ENCODE data around the gene EAF2. TPM values are rescaled to one million over a fixed set of nuclear protein-coding genes. Genes with fewer than 3 reads are reported as not detected.

Gene EAF2
- total RNA-seq, 4 donors from 2014 or later = 1.3 to 4.5 (median 1.4) TPM; not detected in 1

DNA sequence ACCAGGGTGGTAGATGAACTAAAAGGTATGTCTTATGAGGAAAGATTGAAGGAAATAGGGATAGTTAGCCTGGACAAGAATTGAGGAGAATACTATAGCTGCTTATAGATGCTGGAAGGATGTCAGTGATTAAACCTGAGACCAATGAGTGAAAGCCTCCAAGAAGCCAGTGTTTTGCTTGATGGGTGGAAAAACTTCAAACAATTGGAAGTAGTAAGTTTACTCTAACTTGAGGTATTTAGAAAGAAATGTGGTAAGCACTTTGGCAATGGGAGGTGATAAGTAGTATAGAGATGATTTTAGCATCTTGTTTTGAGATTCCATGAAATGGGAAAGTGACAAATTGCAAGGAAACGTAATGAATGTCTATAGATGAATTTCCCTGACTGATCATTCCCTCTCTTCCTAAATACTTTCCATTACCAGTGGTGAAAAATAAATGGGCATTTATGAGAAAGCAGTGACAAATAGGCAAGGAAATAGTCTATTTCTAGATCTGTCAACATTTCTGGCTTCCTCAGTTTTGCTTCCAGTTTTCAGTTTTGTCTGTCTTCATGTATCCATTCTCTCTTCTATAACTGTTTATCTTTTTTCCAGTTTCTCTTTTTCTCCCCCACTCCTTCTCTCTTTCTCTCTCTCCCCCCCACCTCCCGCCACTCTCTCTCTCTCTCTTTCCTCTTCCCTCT is 78.4 kb downstream of the EAF2 start:
- DNase-seq (ENCODE audit: low spot score in 2 of 2) = no peak
- intact Hi-C loops (cut with DNase I; ENCODE audit: low total_unique reads) = no loop called here
- TF ChIP-seq, protein P1, sequence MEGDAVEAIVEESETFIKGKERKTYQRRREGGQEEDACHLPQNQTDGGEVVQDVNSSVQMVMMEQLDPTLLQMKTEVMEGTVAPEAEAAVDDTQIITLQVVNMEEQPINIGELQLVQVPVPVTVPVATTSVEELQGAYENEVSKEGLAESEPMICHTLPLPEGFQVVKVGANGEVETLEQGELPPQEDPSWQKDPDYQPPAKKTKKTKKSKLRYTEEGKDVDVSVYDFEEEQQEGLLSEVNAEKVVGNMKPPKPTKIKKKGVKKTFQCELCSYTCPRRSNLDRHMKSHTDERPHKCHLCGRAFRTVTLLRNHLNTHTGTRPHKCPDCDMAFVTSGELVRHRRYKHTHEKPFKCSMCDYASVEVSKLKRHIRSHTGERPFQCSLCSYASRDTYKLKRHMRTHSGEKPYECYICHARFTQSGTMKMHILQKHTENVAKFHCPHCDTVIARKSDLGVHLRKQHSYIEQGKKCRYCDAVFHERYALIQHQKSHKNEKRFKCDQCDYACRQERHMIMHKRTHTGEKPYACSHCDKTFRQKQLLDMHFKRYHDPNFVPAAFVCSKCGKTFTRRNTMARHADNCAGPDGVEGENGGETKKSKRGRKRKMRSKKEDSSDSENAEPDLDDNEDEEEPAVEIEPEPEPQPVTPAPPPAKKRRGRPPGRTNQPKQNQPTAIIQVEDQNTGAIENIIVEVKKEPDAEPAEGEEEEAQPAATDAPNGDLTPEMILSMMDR (IDR thresholded peaks at IDR 0.05) = no peak
- TF ChIP-seq POLR2A (IDR thresholded peaks at IDR 0.05) = no peak
- 82 to 84% methylated on average over 2 of the region's 2 CpGs for WGBS, 2 donors
- no peak overlapping the region for H3K4me3 ChIP-seq (ENCODE audit: low read depth, poor library complexity, severe bottlenecking)

DNA sequence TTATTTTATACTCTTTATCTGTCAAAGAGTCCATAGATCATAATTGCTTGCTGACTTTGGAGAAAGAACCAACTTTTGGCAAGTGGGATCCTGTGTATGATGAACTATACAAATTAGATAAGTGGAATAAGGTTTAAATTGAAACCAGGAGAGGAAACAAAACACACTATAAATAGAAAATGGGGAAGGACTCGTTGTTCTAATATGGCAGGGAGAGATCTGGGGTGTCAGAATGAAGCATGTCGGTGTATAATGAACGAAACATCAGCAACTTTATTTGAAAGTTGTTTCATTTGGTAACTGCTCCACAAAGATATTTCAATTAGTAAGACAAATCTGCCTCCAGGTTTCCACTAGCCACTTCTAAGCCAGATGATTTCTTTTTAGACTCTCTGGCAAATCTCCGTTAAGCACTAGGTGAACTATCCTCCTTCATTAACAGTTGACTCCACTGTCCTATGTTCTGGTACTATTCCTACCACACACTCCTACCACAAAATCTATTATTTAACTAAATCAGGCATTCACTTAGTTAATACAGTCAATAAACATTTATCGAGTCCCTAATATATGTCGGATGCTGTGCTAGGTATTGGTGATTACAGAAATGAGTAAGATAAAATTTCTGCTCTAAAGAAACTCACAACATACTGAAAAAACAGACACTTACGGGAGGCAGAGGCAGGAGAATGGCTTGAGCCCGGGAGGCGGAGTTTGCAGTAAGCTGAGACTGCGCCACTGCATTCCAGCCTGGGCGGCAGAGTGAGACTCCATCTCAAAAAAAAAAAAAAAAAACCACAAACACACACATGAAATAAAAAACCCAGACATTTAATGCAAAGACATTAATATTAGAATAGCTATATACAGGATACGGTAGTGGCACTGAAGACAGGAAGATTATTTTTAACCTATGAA is 79.3 kb downstream of the EAF2 start:
- WGBS, 2 donors = 65 to 70% methylated on average over 12 of the region's 12 CpGs
- intact Hi-C loops (cut with DNase I; ENCODE audit: low total_unique reads) = no loop called here
- H3K4me3 ChIP-seq (ENCODE audit: low read depth, poor library complexity, severe bottlenecking) = no peak overlapping the region
- no peak for TF ChIP-seq POLR2A (IDR thresholded peaks at IDR 0.05)
- TF ChIP-seq, protein P1 (IDR thresholded peaks at IDR 0.05) = no peak
- DNase-seq (ENCODE audit: low spot score in 2 of 2) = no peak

DNA sequence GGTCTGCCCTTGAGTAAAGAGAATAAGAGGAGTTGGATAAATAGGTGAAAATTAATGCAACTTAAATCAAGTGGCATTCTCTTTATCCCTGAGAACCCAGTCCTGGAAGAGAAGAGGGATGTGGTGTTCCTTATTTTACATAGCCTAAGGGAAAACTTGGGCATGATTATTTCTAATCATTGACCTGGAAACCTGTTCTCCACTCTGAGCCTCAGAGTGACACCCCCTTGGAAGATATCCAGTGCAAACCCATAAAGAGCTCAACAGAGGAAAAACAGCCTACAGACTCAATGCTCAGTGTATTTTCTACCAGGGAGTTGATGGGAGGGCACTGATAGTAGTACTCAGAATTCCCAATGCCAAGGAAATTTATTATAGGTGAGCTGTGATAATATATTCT is 81.2 kb downstream of the EAF2 start:
- H3K4me3 ChIP-seq (ENCODE audit: low read depth, poor library complexity, severe bottlenecking) = no peak overlapping the region
- DNase-seq (ENCODE audit: low spot score in 2 of 2) = no peak
- no peak for TF ChIP-seq POLR2A (IDR thresholded peaks at IDR 0.05)
- TF ChIP-seq, protein P1 (IDR thresholded peaks at IDR 0.05) = no peak
- intact Hi-C loops (cut with DNase I; ENCODE audit: low total_unique reads) = no loop called here

DNA sequence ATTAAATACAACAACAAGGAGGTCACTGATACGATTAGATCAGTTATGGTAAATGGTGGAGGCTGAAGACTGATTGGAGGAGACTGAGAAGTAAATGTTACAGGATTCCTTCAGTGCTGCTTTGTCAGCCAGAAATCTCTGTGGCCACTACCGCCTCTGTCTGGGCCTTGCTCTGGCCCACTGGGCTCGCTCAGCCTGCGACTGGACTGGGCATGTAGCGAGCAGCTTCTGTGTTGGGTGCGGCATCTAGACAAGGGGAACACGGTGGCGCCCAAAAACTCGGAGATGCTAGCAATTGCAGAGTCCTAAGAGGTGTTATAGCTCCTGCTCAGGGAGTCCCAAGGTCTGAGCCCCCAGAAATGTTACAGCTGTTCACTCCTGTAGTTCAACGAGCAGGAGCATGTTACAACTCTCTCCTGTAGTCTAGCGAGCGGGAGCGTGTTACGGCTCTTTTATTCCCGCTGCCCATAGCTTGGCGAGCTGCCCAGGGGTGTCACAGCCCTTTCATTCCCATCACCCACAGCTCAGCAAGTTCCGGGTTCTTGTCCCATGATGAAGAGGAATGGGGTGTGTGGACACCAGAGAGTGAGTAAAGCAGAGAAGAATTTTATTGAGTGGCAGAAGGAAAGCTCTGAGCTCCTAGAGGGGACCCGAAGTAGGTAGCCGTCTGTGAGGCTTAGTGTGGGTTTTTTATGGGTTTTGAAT is 83.9 kb downstream of the EAF2 start:
- intact Hi-C loops (cut with DNase I; ENCODE audit: low total_unique reads) = no loop called here
- no peak for DNase-seq (ENCODE audit: low spot score in 2 of 2)
- TF ChIP-seq POLR2A (IDR thresholded peaks at IDR 0.05) = no peak
- TF ChIP-seq, protein P1 (IDR thresholded peaks at IDR 0.05) = no peak
- 73 to 77% methylated on average over 19 of the region's 19 CpGs for WGBS, 2 donors
- no peak overlapping the region for H3K4me3 ChIP-seq (ENCODE audit: low read depth, poor library complexity, severe bottlenecking)

DNA sequence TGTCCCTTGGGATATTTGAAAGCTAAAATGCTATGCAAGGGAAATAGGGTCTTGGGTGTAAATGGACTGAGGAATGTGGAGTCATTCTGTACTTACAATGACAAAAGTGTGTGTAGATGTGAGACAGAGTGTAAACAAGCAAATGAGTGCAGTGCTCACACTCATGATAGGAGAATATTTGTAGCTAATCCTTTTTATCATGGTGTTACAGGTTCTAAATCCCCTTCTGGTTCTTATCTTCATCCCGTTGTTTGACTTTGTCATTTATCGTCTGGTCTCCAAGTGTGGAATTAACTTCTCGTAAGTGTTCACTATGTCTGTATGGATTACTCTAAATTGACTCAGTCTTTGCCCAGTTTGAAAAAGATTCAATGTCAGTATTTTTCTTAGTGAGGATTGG is 89.7 kb downstream of the EAF2 start:
- WGBS, 2 donors = 87 to 88% methylated on average over 3 of the region's 3 CpGs
- intact Hi-C loops (cut with DNase I; ENCODE audit: low total_unique reads) = no loop called here

DNA sequence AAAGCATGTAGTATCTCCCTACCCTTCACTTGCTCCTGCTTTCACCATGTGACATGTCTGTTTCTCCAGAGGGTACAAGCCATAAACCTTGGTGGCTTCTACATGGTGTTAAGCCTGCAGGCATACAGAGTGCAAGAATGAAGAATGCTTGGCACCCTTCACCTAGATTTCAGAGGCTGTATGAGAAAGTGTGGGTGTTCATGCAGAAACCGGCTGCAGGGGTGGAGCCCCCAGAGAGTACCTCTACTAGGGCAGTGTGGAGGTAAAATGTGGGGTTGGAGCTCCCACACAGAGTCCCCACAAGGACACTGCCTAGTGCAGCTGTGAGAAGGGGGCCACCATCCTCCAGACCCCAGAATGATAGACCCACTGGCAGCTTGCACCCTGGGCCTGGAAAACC is 91.4 kb downstream of the EAF2 start:
- TF ChIP-seq, protein P1 (IDR thresholded peaks at IDR 0.05) = no peak
- TF ChIP-seq POLR2A (IDR thresholded peaks at IDR 0.05) = no peak
- 78 to 91% methylated on average over 1 of the region's 1 CpG for WGBS, 2 donors
- no peak for DNase-seq (ENCODE audit: low spot score in 2 of 2)
- H3K4me3 ChIP-seq (ENCODE audit: low read depth, poor library complexity, severe bottlenecking) = no peak overlapping the region
- intact Hi-C loops (cut with DNase I; ENCODE audit: low total_unique reads) = no loop called here

More for the DNA sequence above, 89.7 kb downstream of the EAF2 start:
- no peak for DNase-seq (ENCODE audit: low spot score in 2 of 2)
- TF ChIP-seq POLR2A (IDR thresholded peaks at IDR 0.05) = no peak
- H3K4me3 ChIP-seq (ENCODE audit: low read depth, poor library complexity, severe bottlenecking) = no peak overlapping the region

Measured in lower leg skin (tissue), 4 donors.